PC-3 (cell line): ENCODE measurements around the gene NPSR1.

Experiments used
- EZH2 ChIP-seq: fragments of 300-600 bp; sonication (generic); IDR thresholded peaks from one replicate; pipeline ENCODE4 v1.6.1; 2017; ENCODE audit warnings: antibody characterized with exemption, mild to moderate bottlenecking, low read length; ENCODE audit not compliant: unreplicated experiment
- EZH2phosphoT487 ChIP-seq: fragments of 300-600 bp; sonication (generic); IDR thresholded peaks from 2 replicates; pipeline ENCODE4 v1.6.1; 2018; ENCODE audit warnings: mild to moderate bottlenecking, antibody characterized with exemption, low read length, borderline replicate concordance
- TF ChIP-seq, protein P1 (sequence below): fragments of 300-600 bp; sonication (generic); conservative IDR thresholded peaks from 2 replicates; pipeline ENCODE4 v1.5.1; 2017; ENCODE audit warnings: antibody characterized with exemption, low read depth, mild to moderate bottlenecking, low read length

DNA sequence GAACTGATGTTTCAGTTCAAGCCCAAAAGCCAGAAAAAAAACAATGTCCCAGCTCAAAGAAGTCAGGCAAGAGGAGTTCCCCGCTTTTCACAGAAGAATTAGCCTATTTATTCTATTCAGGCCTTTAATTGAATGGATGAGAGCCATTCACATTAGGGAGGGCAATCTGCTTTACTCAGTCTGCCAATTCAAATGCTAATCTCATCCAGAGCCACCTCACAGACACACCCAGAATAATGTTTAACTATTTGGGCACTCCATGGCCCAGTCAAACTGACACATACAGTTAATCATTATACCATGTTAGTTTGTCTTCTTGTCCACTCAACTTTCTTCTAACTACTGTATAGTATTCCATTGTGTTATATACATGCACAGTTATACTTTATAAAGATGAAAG lies 2.6 kb upstream of the NPSR1 start:
- TF ChIP-seq EZH2 (no peak), EZH2phosphoT487 (no peak)
- TF ChIP-seq, protein P1, sequence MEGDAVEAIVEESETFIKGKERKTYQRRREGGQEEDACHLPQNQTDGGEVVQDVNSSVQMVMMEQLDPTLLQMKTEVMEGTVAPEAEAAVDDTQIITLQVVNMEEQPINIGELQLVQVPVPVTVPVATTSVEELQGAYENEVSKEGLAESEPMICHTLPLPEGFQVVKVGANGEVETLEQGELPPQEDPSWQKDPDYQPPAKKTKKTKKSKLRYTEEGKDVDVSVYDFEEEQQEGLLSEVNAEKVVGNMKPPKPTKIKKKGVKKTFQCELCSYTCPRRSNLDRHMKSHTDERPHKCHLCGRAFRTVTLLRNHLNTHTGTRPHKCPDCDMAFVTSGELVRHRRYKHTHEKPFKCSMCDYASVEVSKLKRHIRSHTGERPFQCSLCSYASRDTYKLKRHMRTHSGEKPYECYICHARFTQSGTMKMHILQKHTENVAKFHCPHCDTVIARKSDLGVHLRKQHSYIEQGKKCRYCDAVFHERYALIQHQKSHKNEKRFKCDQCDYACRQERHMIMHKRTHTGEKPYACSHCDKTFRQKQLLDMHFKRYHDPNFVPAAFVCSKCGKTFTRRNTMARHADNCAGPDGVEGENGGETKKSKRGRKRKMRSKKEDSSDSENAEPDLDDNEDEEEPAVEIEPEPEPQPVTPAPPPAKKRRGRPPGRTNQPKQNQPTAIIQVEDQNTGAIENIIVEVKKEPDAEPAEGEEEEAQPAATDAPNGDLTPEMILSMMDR: no peak
